H1 (cell line): ENCODE results near the gene LRRC74A. TPM values are rescaled to one million over a fixed set of nuclear protein-coding genes. Genes with fewer than 3 reads are reported as not detected.

Source experiments
- CTCF ChIA-PET: fragments of 300-600 bp; sonication (Branson Sonifier 250); formaldehyde crosslinking; loops from one replicate; lab custom pipeline; 2021; ENCODE audit not compliant: partially characterized antibody; lab: Charles Lee
- POLR2A ChIA-PET: fragments of 300-600 bp; sonication (Branson Sonifier 250); formaldehyde crosslinking; loops from one replicate; lab custom pipeline; 2021; ENCODE audit warnings: inconsistent platforms; ENCODE audit not compliant: partially characterized antibody; lab: Charles Lee
- DNase-seq, 2 experiments: peaks; one replicate each; pipeline versions ENCODE4 v3.0.0 to v3.0.0-alpha.2; 2010 to 2022; ENCODE audit warnings: low spot score in 2 of 2, low read depth in 1 of 2, mixed read lengths in 1 of 2
- FAIRE-seq: peaks from 2 replicates; lab custom pipeline; 2011; peaks lifted over from hg19 to GRCh38; lab: Jason Lieb, UNC
- H2AFZ ChIP-seq: 2 replicates; pipeline ENCODE4 v1.8.1; 2012; ENCODE audit warnings: low read length, inconsistent platforms
- H2AK5ac ChIP-seq: 2 replicates; pipeline ENCODE4 v1.6.1; 2013; ENCODE audit warnings: low read depth, low read length
- H2BK120ac ChIP-seq: replicated peaks from 2 replicates; pipeline ENCODE3; 2013; ENCODE audit warnings: low read depth, low read length, inconsistent platforms
- H2BK12ac ChIP-seq: 2 replicates; pipeline ENCODE4 v1.6.1; 2013; ENCODE audit warnings: low read depth, low read length
- H2BK15ac ChIP-seq: 2 replicates; pipeline ENCODE4 v1.6.1; 2013; ENCODE audit warnings: low read length
- H2BK20ac ChIP-seq: 2 replicates; pipeline ENCODE4 v1.6.1; 2013; ENCODE audit warnings: low read length
- H2BK5ac ChIP-seq: 2 replicates; pipeline ENCODE4 v1.6.1; 2013; ENCODE audit warnings: low read depth, low read length
- H3K14ac ChIP-seq: 2 replicates; pipeline ENCODE4 v1.6.1; 2013; ENCODE audit warnings: inconsistent platforms; ENCODE audit not compliant: insufficient read length
- H3K18ac ChIP-seq: 2 replicates; pipeline ENCODE4 v1.6.1; 2013; ENCODE audit warnings: low read length; ENCODE audit errors: extremely low read depth
- H3K23ac ChIP-seq: 2 replicates; pipeline ENCODE4 v1.6.1; 2013; ENCODE audit warnings: inconsistent platforms; ENCODE audit not compliant: insufficient read length
- H3K23me2 ChIP-seq: 2 replicates; pipeline ENCODE4 v1.6.1; 2013; ENCODE audit warnings: low read depth, low read length
- H3K27ac ChIP-seq: 2 replicates; pipeline ENCODE4 v1.6.1; 2011; ENCODE audit warnings: low read depth, low read length, inconsistent platforms
- H3K27me3 ChIP-seq, 4 experiments: replicated peaks in 1 of 4; 1 replicate in 1 of 4; 2 replicates in 3 of 4; pipeline versions ENCODE4 v1.6.1 to v1.8.1; 2011 to 2013; ENCODE audit warnings: low read length in 3 of 4, mild to moderate bottlenecking in 3 of 4, inconsistent platforms in 2 of 4, mixed read lengths in 2 of 4, moderate library complexity in 1 of 4; ENCODE audit not compliant: control insufficient read depth in 3 of 4, insufficient read depth in 3 of 4; ENCODE audit errors: extremely low read depth in 1 of 4
- H3K36me3 ChIP-seq, 4 experiments: 2 replicates each; pipeline versions ENCODE4 v1.6.1 to v1.8.1; 2011 to 2013; ENCODE audit warnings: mild to moderate bottlenecking in 4 of 4, low read length in 3 of 4, moderate library complexity in 2 of 4, control low read depth in 1 of 4, inconsistent platforms in 1 of 4; ENCODE audit not compliant: insufficient read depth in 4 of 4, control insufficient read depth in 2 of 4
- H3K4ac ChIP-seq: replicated peaks from 2 replicates; pipeline ENCODE3; 2013; ENCODE audit warnings: low read length, low read depth, mixed read lengths, inconsistent platforms; ENCODE audit not compliant: insufficient read length
- H3K4me1 ChIP-seq, 4 experiments: replicated peaks in 1 of 4; 1 replicate in 1 of 4; 2 replicates in 3 of 4; pipeline versions ENCODE4 v1.6.1 to v1.8.1; 2011 to 2013; ENCODE audit warnings: low read length in 3 of 4, inconsistent platforms in 2 of 4, mixed read lengths in 1 of 4; ENCODE audit not compliant: insufficient read depth in 4 of 4, control insufficient read depth in 3 of 4
- H3K4me2 ChIP-seq, 2 experiments: 2 replicates each; pipeline versions ENCODE4 v1.6.1 to v1.8.1; 2011 to 2013; ENCODE audit warnings: low read depth in 2 of 2, low read length in 2 of 2, control low read depth in 1 of 2, inconsistent platforms in 1 of 2, mild to moderate bottlenecking in 1 of 2; ENCODE audit not compliant: insufficient read depth in 1 of 2
- H3K4me3 ChIP-seq, 4 experiments: fragments of 200-600, 300-600 bp in 1 of 4; sonication (generic), shearing (Covaris generic), sonication (Bioruptor Twin) in 1 of 4; 2 replicates each; pipeline versions ENCODE4 v1.5.1 to v1.8.1; 2011 to 2016; ENCODE audit warnings: low read length in 4 of 4, low read depth in 3 of 4, control low read depth in 2 of 4, inconsistent platforms in 2 of 4, mild to moderate bottlenecking in 2 of 4, mixed read lengths in 1 of 4, moderate library complexity in 1 of 4; ENCODE audit not compliant: insufficient read depth in 2 of 4; ENCODE audit errors: extremely low read depth in 1 of 4
- H3K56ac ChIP-seq: replicated peaks from 2 replicates; pipeline ENCODE3; 2013; ENCODE audit warnings: low read depth, mild to moderate bottlenecking, mixed read lengths, low read length, inconsistent platforms; ENCODE audit not compliant: insufficient read length
- H3K79me1 ChIP-seq: 2 replicates; pipeline ENCODE4 v1.6.1; 2013; ENCODE audit warnings: low read depth, low read length, control low read depth
- H3K79me2 ChIP-seq, 2 experiments: 2 replicates each; pipeline versions ENCODE4 v1.6.1 to v1.8.1; 2012 to 2013; ENCODE audit warnings: low read length in 2 of 2, mild to moderate bottlenecking in 2 of 2, inconsistent platforms in 1 of 2; ENCODE audit not compliant: insufficient read depth in 2 of 2, control insufficient read depth in 1 of 2
- H3K9ac ChIP-seq, 4 experiments: replicated peaks in 1 of 4; 1 replicate in 1 of 4; 2 replicates in 3 of 4; pipeline versions ENCODE4 v1.6.1 to v1.8.1; 2011 to 2013; ENCODE audit warnings: low read depth in 3 of 4, low read length in 3 of 4, control low read depth in 2 of 4, mild to moderate bottlenecking in 2 of 4, moderate library complexity in 2 of 4, inconsistent platforms in 1 of 4; ENCODE audit errors: extremely low read depth in 1 of 4
- H3K9me3 ChIP-seq, 2 experiments: 2 replicates each; pipeline versions ENCODE4 v1.6.1 to v1.8.1; 2012 to 2013; ENCODE audit warnings: mild to moderate bottlenecking in 2 of 2, moderate library complexity in 2 of 2, control low read depth in 1 of 2, inconsistent platforms in 1 of 2, low read depth in 1 of 2, low read length in 1 of 2, mixed read lengths in 1 of 2; ENCODE audit not compliant: insufficient read depth in 2 of 2
- H4K20me1 ChIP-seq, 2 experiments: replicated peaks in 1 of 2; 2 replicates each; pipeline versions ENCODE3 to v1.8.1; 2011 to 2013; ENCODE audit warnings: inconsistent platforms in 2 of 2, low read length in 2 of 2, mild to moderate bottlenecking in 1 of 2; ENCODE audit not compliant: insufficient read depth in 2 of 2, control insufficient read depth in 1 of 2
- H4K5ac ChIP-seq: 2 replicates; pipeline ENCODE4 v1.6.1; 2013; ENCODE audit warnings: low read length, low read depth, mixed read lengths, inconsistent platforms; ENCODE audit not compliant: insufficient read length
- H4K8ac ChIP-seq: 2 replicates; pipeline ENCODE4 v1.8.0; 2013; ENCODE audit warnings: mild to moderate bottlenecking, moderate library complexity, low read length, inconsistent platforms; ENCODE audit not compliant: insufficient read depth; ENCODE audit errors: extremely low read depth
- H4K91ac ChIP-seq: replicated peaks from 2 replicates; pipeline ENCODE3; 2013; ENCODE audit warnings: low read length, mixed read lengths, inconsistent platforms; ENCODE audit not compliant: insufficient read length
- BRCA1 ChIP-seq: IDR thresholded peaks from 2 replicates; pipeline ENCODE4 v1.6.1; 2012; ENCODE audit warnings: low read depth, low read length, improper control_type of control experiment
- CBX5 ChIP-seq: fragments of 300-800, 300-1000 bp; sonication (generic); IDR thresholded peaks from 2 replicates; pipeline ENCODE4 v1.7.1; 2016; ENCODE audit warnings: antibody characterized with exemption, low read length, low read depth
- CEBPB ChIP-seq: IDR thresholded peaks from 2 replicates; pipeline ENCODE4 v1.6.1; 2012; ENCODE audit warnings: low read depth, low read length
- EZH2 ChIP-seq: fragments of 200-600 bp; sonication (generic); IDR thresholded peaks from 2 replicates; pipeline ENCODE4 v1.7.1; 2012; ENCODE audit warnings: low read depth, mild to moderate bottlenecking, moderate library complexity, low read length, inconsistent platforms; ENCODE audit not compliant: severe bottlenecking
- GTF2F1 ChIP-seq: IDR thresholded peaks from 2 replicates; pipeline ENCODE4 v1.6.1; 2012; ENCODE audit warnings: low read depth, low read length, improper control_type of control experiment, borderline replicate concordance
- NANOG ChIP-seq: IDR thresholded peaks from 2 replicates; pipeline ENCODE4 v1.6.1; 2011; ENCODE audit warnings: low read length, low read depth, mild to moderate bottlenecking, inconsistent platforms; ENCODE audit not compliant: insufficient read depth, poor library complexity, severe bottlenecking
- SP4 ChIP-seq: IDR thresholded peaks from 2 replicates; pipeline ENCODE4 v1.6.1; 2012; ENCODE audit warnings: low read length, inconsistent platforms
- SUZ12 ChIP-seq: fragments of 200-600 bp; sonication (generic); IDR thresholded peaks from 2 replicates; pipeline ENCODE4 v1.6.1; 2012; ENCODE audit warnings: mild to moderate bottlenecking, inconsistent platforms, low read length, moderate library complexity, mixed read lengths
- TAF7 ChIP-seq: optimal IDR thresholded peaks from 2 replicates; pipeline ENCODE3; 2011; ENCODE audit warnings: low read depth, mild to moderate bottlenecking, inconsistent platforms, low read length, moderate library complexity, borderline replicate concordance
- WGBS, 2 experiments: shearing (Covaris generic) in 1 of 2; methylation state at CpG; one replicate each; pipeline versions ENCODE4 v1.1.6 to v1.1.7; 2013 to 2015; ENCODE audit warnings: low lambda C conversion rate in 2 of 2, mixed read lengths in 2 of 2, inconsistent platforms in 1 of 2, low coverage in 1 of 2, missing lambda C conversion rate in 1 of 2; ENCODE audit not compliant: insufficient replicate concordance in 2 of 2, insufficient coverage in 1 of 2, insufficient read length in 1 of 2; ENCODE audit errors: extremely low coverage in 1 of 2, missing lambda C conversion rate in 1 of 2; 5-methylcytosine and 5-hydroxymethylcytosine counted together
- polyA plus RNA-seq, 7 experiments: library from polyadenylated mRNA; depleted of rRNA in 3 of 7; stranded (reverse) in 5 of 7; unstranded in 2 of 7; fragments of >200 nt in 5 of 7; fragments of 200-250 nt in 2 of 7; gene quantifications; 1 replicate in 5 of 7; 2 replicates in 1 of 7; 4 replicates in 1 of 7; pipeline versions ENCODE4 v1.2.1 to v1.2.3, GENCODE V29; 2011 to 2013; ENCODE audit warnings: missing spikeins in 2 of 7, mixed read lengths in 2 of 7
- total RNA-seq: library from RNA; stranded (reverse); fragmentation: NEBNext Ultra II Directional; extraction: Animal tissue kit (Norgen Biotek cat#: 25700); gene quantifications from 2 replicates; pipeline ENCODE4 v1.2.1, GENCODE V29; 2021
- TF ChIP-seq, protein P1 (sequence below), 3 experiments: IDR thresholded peaks; 1 replicate in 2 of 3; 2 replicates in 1 of 3; pipeline versions ENCODE4 v1.5.1 to v1.6.1; 2011; ENCODE audit warnings: low read length in 3 of 3, mild to moderate bottlenecking in 3 of 3, inconsistent platforms in 2 of 3, low read depth in 1 of 3, moderate library complexity in 1 of 3; ENCODE audit not compliant: insufficient read depth in 1 of 3; ENCODE audit errors: control extremely low read depth in 1 of 3

The LRRC74A gene
- total and polyA plus RNA-seq, 2 of the 8 experiments (the other 6 are each of a cell fraction or from before 2014, with no cell fraction given): not detected

DNA sequence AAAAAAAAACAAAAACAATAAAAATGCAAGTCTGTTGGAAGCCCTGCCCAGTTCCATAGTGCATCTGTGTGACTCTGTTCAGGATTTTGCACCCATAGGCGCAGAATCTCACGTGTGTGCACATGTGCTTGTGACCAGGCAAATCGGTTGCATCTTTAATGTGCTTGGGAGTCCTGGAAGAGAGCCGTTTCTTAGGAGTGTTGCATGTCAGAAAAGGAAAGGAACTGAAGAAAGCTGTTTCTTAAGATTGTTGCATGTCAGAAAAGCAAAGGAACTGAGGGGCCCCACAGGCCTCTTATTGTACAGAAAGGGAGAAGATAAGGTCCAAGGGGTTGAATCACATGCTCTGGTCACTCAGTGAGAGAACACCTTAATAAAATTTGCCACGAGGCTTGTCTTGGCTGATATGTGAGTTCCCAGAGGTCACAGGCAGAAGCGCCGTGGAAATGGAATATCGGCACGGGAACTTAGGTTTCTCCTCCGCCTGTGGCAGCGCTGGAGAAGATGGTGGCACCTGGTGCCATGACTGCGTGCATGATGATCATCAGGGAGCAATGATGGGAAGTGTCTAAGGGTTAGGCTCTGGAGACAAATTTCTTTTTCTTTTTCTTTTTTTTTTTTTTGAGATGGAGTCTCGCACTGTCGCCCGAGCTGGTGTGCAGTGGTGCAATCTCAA, 90.0 kb downstream of the LRRC74A start:
- Histone ChIP-seq H3K27me3 (no peaks in the 10 kb centered on the region), H3K9me3 (no peaks in the 10 kb centered on the region), H3K79me2 (no peaks in the 10 kb centered on the region), H4K20me1 (no peaks in the 10 kb centered on the region), H2BK120ac (no peak overlapping the region), H3K4ac (no peak overlapping the region), H2BK12ac (no peak overlapping the region), H3K36me3 (no peaks in the 10 kb centered on the region), H2BK20ac (no peak overlapping the region; the same call in 1 of the 2 replicates), H3K18ac (no peak overlapping the region), H2BK15ac (no peak overlapping the region), H4K91ac (no peak overlapping the region), H3K4me2 (no peak overlapping the region), H3K4me3 (no peak overlapping the region), H3K27ac (no peak overlapping the region), H4K5ac (no peak overlapping the region), H3K79me1 (no peaks in the 10 kb centered on the region), H2BK5ac (no peak overlapping the region), H3K9ac (no peak overlapping the region), H3K14ac (no peak overlapping the region), H2AFZ (no peak overlapping the region), H3K23ac (no peak overlapping the region), H3K4me1 (peaks cover 10 to 39% (median 35%) of the 10 kb centered on the region in 4 experiments), H4K8ac (no peak overlapping the region), H3K56ac (no peak overlapping the region), H3K23me2 (no peaks in the 10 kb centered on the region; the same call in 1 of the 2 replicates), H2AK5ac (no peak overlapping the region)
- FAIRE-seq (no peak), DNase-seq (no peak)
- ChIA-PET CTCF (interaction anchor here (0.6 to 24.1 kb wide), 35 partner anchors 8 to 227 kb away, joined by 3 to 424 read pairs (median 10); partner anchors contain the start of gene IRF2BPL), POLR2A (interaction anchor here (0.5 to 10.1 kb wide), 3 partner anchors 14 to 148 kb away, joined by 3 to 78 read pairs (median 3); partner anchors contain the start of gene IRF2BPL)
- 95% methylated on average over 12 of the region's 15 CpGs; no CpG with 5 or more reads in 1 of the 2 experiments for WGBS, 2 experiments
- TF ChIP-seq GTF2F1: no peak
- no peak for TF ChIP-seq BRCA1
- no peak for TF ChIP-seq NANOG
- TF ChIP-seq, protein P1, sequence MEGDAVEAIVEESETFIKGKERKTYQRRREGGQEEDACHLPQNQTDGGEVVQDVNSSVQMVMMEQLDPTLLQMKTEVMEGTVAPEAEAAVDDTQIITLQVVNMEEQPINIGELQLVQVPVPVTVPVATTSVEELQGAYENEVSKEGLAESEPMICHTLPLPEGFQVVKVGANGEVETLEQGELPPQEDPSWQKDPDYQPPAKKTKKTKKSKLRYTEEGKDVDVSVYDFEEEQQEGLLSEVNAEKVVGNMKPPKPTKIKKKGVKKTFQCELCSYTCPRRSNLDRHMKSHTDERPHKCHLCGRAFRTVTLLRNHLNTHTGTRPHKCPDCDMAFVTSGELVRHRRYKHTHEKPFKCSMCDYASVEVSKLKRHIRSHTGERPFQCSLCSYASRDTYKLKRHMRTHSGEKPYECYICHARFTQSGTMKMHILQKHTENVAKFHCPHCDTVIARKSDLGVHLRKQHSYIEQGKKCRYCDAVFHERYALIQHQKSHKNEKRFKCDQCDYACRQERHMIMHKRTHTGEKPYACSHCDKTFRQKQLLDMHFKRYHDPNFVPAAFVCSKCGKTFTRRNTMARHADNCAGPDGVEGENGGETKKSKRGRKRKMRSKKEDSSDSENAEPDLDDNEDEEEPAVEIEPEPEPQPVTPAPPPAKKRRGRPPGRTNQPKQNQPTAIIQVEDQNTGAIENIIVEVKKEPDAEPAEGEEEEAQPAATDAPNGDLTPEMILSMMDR (IDR thresholded peaks at IDR 0.05; ENCODE audit: control extremely low read depth in 1 of 3, insufficient read depth in 1 of 3, low read depth in 1 of 3, low read length in 3 of 3): no peak
- no peak for TF ChIP-seq CEBPB
- no peak for TF ChIP-seq CBX5
- no peak for TF ChIP-seq EZH2
- TF ChIP-seq TAF7: no peak
- no peak for TF ChIP-seq SUZ12
- TF ChIP-seq SP4: no peak
